G401.6 (cell line): ENCODE measurements around the gene AATF.

Experiments
- FAIRE-seq: peaks from 2 replicates; lab custom pipeline; 2012; peaks lifted over from hg19 to GRCh38; lab: Jason Lieb, UNC

AATF gene

DNA sequence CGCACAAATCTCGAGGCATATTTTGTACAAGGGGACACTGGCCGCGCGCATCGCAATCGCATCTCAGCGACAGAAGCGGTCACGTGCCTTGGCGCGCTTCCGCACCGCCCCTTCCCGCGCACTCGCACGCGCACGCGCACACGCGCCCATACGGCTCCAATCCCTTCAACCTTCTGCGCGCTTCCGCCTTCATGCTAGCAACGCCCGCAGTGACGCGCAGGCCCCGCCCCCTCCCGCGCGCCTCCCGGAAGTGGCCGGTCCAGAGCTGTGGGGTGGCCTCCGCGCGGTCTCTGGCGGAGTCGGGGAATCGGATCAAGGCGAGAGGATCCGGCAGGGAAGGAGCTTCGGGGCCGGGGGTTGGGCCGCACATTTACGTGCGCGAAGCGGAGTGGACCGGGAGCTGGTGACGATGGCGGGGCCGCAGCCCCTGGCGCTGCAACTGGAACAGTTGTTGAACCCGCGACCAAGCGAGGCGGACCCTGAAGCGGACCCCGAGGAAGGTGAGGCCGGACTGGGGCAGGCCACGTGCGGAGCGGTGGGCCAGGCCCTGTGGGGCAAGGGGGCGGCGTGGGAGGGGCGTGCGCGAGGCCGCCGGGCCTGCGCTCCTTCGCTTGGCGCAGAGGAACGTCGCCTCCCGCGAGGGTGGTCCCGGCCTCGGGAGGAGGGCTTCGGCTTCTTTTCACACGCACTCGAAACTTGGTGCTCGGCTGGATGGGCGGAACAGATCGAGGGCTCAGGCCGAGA lies at the start of gene AATF:
Gene AATF, plus strand, starts transcription at position 238 of the 744 bp plus-strand sequence. Its CDS starts 172 bp downstream, at position 410.
- FAIRE-seq = no peak

DNA sequence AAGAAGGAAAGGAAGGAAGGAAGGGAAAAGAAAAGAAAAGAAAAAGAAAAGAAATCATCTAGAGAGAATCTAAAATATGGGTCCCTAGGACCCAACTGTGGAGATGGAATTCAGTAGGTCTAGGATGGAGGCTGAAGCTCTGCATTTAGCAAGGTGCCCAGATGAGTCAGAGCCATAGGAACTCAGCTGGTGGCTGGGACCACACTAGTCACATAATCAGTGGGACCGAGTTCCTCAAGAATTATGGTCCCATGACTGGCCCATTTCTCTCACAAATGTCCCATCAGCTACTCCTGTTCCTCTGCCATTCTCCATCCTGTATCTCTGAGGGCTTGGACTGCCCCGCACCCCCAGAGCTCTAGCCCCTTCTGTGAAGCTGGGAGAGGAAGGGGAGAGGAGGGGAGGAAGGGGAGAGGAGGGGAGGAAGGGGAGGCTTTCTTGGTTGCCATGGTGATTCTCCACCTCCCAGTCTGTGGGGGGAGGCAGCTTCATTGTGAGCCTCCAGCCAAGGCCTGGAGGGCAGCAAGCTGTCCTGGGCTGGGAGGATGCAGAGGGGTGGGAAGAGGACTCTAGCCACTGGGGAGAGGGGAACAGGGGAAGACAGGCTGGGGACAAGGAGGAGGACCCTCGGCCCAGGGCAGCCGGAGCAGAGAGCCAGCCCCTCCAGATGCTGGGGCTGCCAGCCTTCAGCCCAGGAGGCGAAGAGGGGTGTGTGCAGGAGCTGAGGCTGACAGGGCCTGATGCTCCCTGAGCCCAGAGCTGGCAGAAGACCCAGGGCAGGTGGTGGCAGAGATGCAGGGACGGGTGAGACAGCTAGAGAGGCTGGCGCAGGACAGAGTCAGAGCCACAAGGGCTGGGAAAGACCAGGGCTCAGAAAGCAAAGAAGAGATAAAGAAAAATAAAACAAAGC lies 49.2 kb upstream of the AATF start:
- no peak for FAIRE-seq

DNA sequence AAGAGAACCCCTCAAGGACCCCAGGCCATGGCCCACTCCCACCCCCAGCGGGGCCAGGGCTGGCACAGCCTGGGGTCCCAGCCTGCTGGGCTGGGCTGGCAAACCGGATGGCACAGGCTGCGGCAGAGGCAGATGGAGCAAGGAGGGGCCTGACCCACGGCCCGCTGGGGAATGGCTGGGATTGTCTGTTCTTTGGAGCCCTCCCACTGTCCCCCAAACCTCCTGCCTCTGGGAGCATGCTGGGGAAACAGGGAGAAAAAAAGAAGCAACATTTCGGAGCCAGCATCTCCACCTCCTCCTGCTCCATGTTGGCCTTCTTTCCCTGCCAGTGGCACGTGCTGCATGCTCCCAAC lies 48.6 kb upstream of the AATF start:
- FAIRE-seq = no peak

DNA sequence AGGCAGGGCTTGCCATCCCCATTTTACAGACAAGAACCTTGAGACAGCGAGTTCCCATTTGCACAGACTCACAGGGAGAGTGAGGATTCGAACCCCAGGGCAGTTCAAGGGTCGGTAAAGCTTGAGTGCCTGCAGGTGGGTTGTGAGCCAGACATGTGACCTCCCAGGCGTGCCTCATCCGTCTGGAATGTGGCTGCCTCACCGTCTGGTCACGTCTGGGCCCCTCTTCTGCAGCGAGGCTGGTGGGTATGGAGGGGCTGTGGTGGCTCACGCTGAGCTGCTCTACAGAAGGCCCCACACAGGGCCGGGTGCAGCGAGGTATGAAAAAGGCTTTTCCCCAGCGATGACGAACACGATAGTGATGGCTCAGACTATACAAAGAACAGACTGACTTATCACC lies 47.2 kb upstream of the AATF start:
- FAIRE-seq = no peak

GRCh38 chr17:36907407-36907806 lies 41.3 kb upstream of the AATF start:
- no peak for FAIRE-seq

DNA sequence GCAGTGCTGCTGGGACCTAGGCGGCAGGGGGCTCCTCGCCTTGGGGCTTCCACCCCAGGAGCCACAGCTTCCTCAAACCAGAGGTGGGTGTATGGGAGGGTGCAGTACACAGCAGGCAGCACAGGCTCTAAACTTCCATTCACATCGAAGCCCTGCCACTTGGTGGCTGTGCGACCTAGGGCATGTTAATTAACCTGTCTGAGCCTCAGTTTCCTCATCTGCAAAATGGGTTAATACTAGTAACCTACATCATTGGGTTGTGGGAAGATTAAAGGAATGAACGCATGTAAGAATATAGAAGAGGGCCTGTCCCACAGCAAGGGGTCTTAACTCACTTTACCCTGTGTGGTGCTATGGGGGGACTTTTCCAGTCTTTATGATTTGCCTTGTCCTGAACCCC lies 38.2 kb upstream of the AATF start:
- FAIRE-seq = no peak

GRCh38 chr17:36911001-36911400 lies 37.8 kb upstream of the AATF start:
- no peak for FAIRE-seq

DNA sequence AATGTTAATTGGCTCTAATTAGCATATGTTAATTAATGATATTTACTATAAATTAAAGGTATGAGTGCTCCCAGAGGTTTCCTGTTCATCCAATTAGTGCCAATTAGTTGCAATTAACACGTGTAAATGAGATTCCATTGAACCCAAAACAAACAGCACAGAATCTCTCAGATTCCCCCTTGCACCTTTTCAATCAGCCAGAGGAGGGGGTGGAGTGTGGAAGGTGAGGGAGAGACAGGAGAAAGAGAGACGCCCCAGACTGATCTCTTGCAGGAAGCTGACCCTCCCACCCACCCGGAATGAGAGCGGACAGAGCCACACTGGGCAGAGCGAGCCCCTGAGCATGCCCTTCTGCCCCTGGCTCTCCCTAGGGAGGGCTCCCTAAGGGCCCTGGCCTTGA lies 35.6 kb upstream of the AATF start:
- no peak for FAIRE-seq

DNA sequence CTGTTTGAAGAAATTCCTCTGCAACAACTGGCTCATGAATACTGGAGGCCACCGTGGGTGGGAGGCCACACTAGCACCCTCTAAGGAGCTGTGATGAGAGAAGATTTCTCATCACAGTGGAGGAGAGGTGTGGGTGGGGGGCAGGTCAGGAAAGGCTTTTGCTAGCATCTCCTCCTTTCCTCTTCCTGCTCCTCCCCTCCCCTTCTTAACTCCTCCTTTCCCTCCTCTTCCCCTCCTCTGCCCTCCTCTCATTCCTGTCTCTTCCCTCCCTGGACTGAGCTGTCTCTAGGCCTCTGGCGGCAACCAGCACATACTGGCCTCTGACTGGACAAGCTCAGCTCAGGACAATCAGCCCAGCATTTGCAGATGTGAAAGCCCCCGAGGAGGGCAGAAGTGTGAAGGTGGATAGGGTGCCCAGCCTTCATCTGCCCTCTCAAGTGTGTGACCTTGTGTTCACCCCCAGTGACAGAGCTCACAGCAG lies 30.5 kb upstream of the AATF start:
- FAIRE-seq = no peak

DNA sequence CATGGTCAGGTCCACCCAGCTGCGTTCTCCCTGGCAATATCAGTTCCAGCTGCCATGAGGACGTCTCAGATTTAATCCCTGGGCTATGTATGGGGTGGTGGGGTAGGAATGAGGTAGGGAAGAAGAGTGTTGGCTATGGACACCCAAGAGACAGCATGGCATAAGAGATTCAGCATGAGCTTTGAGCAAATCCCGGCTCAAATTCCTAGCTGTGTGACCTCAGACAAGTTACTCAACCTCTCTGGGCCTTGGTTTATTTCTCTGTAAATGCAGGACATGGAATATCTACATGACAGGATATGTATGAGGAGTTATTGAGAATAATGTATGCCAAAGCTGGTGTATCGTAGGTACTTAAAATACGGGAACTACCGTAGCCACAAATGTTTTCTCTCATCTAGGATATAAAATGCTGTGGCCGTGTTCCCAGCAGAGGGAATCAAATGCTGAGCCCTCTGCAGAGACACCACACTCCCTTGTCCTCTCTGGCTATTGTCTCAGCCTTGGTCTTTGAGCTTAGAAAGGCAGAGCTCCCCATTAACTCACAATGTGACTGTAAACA lies 29.3 kb upstream of the AATF start:
- FAIRE-seq = no peak

DNA sequence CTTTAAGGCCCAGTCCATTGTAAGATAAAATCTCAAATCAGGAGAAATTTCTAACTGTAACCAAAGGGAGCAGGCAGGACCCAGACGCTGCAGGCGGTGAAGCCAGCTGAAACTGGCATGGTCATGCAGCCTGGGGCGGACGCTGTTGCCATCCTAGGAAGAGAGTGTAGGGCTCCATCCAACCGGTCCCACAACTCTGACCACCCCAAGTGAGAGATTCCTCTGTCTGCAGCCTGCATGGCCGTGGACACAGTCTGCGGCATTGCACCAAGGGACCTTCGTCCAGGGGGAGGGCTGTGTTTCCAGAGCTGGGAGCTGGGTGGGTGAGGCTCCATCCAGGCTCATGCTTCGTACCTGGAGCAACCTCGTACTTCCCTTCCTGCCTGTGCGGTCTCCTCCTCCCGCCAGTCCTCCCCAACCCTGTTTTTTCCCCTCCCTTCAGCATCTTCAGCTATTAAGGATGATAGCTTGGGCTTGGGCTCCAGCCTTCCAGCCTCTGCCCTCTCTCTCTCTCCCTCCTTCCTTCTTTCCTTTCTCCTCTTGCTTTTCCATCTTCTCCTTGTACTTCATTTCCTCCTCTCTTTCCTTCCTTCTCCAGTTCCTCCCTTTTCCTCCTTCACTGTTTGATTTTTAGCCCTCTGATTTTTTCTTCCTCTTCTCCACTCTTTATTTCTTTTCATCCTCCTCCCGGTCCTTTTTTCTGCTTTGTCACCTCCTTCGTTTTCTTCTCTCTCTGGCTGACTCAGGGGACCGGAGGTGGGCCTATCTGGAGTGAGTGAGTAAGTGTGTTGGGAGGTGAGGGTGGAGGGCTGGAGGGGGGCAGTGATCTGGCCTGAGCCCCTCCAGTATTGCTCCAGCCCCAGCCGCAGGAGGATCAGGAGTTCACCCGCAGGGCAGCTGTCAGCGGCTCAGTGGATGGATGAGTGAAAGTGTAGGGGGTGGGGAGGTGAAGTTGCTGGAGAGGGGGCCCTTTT lies 28.4 kb upstream of the AATF start:
- no peak for FAIRE-seq

DNA sequence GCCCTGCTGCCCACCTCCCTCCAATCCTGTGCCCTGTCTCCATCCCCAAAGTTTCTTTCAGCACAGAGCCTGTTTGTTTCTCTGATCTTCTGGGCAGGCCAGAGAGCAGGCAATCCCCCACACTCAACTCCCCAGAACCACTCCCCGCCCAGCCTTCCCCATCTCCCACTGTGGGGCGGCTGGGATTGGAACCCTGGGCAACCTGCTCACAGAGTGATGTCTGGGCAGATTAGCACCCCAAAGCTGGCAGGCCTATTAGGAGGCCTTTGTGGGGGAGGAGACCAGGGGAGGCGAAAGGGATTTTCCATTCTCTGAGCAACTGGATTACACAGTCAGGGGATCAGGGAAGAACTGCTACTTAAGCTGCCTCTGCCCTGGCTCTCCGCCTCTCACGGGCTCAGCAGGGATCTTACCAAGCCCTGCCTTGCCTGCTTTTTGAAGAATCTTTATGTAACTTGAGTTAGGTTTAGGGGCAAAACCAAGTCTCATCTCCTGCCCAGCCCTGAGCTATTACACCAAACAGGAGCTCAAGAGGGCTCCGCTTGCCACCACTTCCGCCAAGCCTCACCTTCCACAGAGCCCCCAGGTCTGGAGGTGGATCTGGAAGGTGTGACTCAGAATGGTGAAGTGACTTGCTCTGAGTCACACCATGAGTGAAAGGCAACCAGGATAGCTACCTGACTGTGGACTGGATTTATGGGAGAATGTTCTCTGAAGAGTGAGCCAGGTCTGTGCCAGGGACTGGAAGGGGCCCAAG lies 27.5 kb upstream of the AATF start:
- FAIRE-seq = no peak

DNA sequence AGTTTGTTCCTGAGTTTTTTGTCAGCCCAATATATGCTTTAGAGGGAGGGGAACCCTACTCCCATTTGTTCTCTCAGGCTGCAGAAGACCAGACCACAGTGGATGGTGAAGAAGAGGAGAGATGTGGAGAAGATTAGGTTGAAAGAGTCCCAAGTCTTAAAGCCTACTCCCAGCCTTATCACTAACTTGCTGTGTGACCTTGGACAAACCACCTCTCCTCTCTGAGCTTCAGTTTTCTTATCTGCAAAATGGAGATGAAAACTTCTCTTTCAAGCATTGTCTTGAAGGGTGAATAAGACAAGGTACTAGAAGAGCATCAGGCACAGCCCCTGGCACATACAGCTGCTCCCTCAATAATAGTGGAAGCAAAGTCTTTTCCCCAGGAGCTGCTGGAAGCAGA lies 26.6 kb upstream of the AATF start:
- FAIRE-seq = no peak

DNA sequence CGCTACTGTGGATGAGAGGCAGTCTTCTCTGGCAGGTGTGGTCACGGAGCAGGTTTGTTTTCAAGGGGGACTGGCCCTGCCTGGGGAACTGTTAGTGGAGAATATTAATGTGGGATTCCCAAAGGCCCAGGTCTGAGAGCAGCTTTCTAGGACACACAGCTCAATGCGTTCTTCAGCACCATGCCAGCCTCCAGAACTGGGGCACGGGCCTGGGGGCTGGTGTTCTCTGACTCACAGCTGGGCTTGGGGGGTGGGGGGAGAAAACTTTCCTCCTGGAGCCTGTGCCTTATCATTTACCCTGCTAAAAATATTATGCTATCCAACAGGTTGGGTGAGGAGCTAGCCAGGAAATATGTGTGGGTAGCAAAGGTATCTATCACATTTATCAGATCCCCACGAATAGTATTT lies 24.9 kb upstream of the AATF start:
- no peak for FAIRE-seq

- no peak for FAIRE-seq
These were observed 22.5 kb upstream of the AATF start for GRCh38 chr17:36926226-36926625.

DNA sequence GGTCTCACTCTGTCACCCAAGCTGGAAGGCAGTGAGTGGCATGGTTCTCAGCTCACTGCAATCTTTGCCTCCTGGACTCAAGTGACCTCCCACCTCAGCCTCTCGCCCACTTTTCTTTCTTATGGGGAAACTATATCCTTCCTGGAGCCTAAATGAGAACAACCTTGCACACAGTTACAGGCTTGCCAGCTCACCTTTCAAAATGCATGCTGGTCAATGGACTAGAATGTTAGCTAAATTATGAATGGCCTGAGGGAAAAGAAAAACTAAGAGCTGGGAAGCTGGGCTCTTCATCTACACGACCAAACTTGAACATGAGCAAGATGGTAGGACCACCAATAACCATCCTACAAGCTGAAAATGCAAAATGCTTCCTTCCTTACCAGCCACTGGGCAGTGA lies 22.1 kb upstream of the AATF start:
- FAIRE-seq = no peak

DNA sequence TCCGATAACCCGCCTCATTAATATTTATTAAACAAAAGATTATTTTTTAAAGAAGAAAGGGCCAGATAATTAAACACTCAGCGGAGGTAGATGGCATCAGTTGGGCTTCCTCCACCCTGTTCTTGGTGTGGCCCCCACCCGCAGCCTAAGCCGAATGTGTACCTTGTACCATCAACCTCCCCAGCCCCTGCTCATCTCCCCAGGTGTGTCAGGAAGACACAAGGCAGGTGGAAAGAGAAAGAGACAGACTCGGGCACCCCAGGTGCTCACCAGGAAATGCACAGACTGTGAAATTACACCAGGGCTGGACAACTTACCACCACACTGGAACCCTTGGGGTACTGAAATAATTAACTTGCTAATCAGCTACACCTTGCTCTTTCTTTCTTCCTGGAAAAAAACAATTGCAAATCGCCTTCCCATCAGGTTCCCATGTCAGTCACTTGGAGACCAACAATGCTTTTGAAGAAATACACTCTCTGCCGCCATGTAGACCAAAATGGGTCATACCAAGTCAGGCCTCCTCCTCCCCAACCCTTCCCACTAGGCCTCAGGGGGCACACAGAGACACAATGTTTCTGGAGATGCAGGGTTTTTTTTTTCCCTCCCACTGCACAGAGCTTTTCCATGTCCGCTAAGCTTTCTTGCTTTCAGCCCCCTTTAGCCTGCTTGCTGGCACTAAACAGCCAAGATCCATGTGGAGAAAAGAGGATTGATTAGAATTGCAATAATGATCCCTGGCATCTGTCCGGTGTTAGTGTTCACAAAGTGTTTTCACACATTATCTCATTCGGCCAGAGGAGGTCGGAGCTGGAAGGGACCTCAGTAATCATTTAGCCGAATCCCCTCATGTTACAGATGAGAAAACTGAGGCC lies 20.0 kb upstream of the AATF start:
- no peak for FAIRE-seq

DNA sequence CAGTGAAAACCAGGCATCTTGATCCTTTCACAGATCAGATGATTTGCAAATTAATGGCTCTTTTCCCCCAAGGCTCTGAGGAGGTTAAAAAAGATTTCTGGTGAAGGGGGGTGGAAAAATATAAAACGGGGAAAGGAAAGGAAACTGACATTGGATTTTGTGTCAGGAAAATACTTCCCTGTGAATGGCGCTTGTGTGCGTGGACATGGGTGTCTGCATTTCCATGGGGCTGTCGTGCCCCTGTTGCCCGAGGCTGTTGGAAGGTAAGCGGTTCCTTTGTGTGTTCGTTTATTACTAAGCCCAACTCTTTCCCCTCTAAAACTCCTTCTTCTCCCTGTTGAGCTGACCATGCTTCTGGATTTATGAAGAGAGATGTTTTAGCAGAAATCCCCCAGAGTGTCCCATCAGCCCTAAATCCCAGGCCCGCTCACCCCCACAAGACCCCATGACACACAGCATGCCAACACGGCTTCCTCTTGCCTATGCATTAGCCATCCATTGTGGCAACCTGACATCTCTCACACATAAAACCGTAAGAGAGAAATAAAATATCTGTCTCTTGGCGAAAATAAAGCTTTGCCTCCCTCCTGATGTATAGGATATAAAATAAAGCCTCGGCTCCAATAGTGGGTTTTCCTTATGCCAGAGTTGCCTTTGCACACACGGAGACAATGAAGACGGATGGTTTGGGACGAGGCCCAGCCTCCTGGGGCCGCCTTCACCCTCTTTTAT lies 18.7 kb upstream of the AATF start:
- FAIRE-seq = no peak

DNA sequence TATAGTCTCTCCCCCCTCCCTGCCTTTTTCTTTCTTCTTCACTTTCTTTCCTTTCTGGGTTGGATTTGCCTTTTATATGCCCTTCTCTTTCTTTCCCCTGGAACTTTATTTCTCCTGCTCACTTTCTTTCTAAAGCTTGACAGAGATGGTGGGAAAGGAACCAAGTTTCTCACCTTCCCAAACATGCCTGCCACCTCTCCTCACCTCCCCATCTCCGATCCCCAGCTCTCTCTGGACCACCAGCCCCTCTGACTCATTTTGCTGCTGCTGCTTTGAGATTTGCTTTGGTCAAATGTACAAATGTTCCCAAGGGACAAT lies 18.2 kb upstream of the AATF start:
- no peak for FAIRE-seq
